GM12891 (cell line): ENCODE measurements around the gene BCL7C.

Source experiments
- SPI1 ChIP-seq: IDR thresholded peaks from 2 replicates; pipeline ENCODE4 v1.6.1; 2011; ENCODE audit warnings: low read depth, low read length, control low read depth
- TAF1 ChIP-seq: IDR thresholded peaks from 2 replicates; pipeline ENCODE4 v1.6.1; 2011; ENCODE audit warnings: low read depth, low read length, control low read depth

- no peak for TF ChIP-seq SPI1
- no peak for TF ChIP-seq TAF1
Measured at GRCh38 chr16:30901201-30902028, 7.5 kb upstream of the BCL7C start.
